ENCODE results near the gene SNCAIP.
"Not testable (repeated sequence)": the region's sequence is repeated elsewhere in the genome, so short reads cannot be mapped to it uniquely, and the experiment has no call there.

The SNCAIP gene

DNA sequence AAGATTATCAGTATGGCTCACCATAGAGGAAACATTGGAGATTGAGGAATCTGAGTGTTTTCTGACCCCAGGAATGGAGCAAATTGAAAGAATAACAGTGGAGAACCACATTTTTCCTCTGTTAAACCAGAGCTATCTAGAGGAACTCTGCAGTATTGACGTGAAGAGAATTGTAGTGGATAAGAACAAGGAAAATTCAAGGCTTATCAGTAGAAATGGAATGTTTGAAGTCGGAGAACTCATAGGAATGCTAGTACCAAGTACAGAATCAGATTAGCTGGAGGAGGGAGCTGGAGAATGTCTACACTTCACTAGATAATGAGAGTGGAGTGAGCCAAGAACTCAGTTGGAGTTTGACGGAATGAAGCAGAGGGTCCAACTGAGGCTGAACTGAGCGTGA lies 50.3 kb downstream of the SNCAIP start:
- DNase-seq: no peak

- DNase-seq: no peak
Measured at GRCh38 chr5:122363623-122364022, 51.6 kb downstream of the SNCAIP start.

DNA sequence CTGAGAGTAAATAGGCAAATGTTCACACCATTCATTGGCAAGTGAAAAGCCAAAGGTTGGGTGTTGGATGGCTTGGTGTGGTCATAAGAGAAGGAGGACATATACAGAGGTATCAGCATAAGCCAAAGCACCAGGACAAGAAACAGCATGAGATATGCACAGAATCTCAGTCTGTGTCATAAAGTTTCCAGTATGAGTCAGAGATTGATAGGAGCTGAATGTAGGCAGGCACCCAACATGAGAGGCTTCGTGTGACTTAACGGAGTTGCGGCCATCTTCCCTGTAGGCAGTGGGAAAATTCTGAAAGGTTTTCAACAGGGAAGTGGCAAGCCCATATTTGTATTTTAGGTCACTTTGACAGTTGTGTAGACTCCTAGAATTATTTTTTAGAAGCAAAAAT lies 54.5 kb downstream of the SNCAIP start:
- no peak for DNase-seq

GRCh38 chr5:122367456-122367855 lies 55.4 kb downstream of the SNCAIP start:
- no peak for DNase-seq

DNA sequence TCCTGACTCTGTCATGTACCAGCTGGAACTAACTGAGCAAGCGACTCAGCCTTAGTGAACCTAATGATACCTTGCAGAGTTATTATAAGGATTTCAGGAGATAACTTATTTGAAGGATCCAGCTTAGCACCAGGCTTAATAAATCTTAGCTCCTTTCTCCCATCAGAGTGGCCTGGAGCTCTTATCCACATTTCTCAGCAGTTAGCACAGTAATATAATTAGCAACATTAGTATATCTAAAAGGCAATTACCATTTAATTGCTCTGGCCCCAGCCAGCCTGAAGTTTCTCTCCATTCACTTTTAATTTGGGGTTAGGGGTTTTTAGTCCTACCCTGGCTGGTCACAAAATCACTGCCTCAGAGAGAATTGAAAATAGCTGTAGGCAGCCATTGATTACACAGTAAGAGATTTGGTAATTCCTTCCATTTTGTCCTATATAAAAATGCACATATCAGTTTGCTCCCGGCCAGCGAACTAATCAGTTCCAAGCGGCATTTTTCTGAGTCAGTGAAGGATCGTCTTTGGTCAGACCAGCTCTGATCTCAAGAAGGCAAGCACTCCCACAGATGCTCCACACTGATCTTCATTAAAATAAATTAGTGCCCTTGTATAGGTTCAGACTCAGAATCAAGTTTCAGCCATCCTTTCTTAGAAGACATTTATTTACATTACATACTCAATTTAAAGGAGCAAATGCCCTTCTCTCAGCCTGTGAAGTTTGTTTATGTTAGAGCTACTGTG lies 56.6 kb downstream of the SNCAIP start:
- DNase-seq: no peak

- no peak for DNase-seq
Measured at GRCh38 chr5:122369253-122369815, 57.3 kb downstream of the SNCAIP start.

DNA sequence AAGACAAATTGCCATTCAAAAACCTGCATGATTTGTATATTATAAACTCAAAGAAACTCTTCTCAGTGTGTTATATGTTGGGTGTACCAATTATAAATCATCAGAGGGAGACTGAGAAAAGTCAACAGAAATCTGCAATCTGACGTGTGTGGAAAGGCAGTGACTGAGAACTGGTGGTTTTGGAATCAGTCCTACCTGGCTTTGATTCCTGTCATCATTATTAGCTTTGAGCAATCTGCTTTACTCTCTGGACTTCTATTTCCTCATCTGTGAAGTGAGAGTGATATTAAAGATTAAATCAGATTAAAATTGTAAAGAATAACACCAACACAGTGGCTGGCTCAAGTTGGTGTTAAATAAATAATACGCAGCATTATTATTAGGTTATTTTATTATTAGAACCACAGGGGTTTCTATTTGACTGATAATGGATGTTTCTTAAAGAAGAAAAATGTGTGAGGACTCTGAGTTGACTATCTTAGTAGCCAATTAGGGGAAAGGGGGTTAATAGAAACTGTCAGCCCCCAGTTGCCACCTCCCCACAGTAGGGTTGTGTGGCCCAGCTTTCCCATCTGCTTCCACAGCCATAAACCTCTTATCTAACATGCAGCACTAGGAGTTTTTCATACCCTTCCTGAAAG lies 59.6 kb downstream of the SNCAIP start:
- no peak for DNase-seq

DNA sequence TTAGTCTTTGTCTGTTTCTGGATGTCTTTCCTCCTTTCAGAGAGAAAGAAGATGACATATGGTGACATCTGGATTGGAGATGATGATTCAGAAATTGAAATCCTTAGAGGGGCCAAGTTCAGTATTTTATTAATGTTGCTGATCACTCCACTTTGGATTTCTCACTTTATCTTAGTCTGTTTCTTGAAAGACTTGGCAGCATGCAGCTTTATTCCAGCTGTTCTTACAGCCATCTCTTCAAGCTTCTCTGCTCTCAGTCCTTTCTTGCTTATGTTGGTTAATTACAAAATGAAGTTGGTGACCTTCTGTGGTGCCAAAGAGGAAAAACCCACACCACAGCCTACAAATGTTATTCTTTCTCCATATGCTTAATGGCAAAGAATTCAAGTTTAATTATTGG lies 62.1 kb downstream of the SNCAIP start:
- no peak for DNase-seq

DNA sequence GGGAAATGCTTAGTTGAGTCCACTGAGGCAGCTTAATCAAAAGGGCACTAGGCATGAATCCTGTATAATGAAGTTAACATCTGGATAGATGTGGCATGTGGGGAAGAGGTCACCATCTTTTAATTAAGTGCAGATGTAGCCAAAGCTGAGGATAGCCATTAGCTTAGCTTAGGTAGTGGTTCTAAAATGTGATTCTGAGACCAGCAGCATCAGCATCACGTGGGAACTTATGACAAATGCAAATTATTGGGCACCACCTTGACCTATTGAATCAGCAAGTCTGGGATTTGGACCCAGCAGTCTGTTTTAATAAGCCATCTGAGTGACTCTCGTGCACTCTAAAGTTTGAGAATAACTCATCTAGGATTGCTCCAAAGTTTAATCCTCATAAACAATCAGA lies 63.8 kb downstream of the SNCAIP start:
- no peak for DNase-seq

GRCh38 chr5:122376250-122376649 lies 64.2 kb downstream of the SNCAIP start:
- no peak for DNase-seq

GRCh38 chr5:122377026-122377425 lies 65.0 kb downstream of the SNCAIP start:
- no peak for DNase-seq

GRCh38 chr5:122382938-122383337 lies 70.9 kb downstream of the SNCAIP start:
- DNase-seq: not testable (repeated sequence)

DNA sequence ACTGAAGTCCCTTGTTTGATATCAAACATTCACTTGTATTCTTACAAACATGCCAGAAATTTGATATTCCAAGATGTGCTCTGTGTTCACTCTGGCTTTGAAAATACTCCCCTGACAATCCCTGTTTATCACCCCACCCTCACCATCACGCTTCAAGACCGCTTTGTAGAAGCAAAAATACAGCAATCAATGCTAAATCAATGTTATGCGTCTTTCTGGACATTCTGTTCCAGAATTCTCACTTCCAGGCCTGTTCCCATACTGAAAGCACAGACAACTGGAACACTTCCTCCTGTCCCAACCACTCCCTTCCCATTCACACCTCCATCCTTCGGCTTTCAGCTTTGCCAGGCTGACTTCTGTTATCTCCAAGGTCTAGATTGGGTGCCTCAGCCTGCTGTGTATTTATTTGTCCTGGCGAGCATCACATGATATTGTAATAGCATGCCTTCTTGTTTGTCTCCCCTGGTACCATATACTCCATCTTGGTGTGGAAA lies 72.8 kb downstream of the SNCAIP start:
- DNase-seq: no peak

GRCh38 chr5:122385286-122385685 lies 73.2 kb downstream of the SNCAIP start:
- no peak for DNase-seq

GRCh38 chr5:122385808-122386207 lies 73.8 kb downstream of the SNCAIP start:
- DNase-seq: no peak

GRCh38 chr5:122390154-122390553 lies 78.1 kb downstream of the SNCAIP start:
- DNase-seq: no peak

- no peak for DNase-seq
Measured at GRCh38 chr5:122390694-122391093, 78.7 kb downstream of the SNCAIP start.

DNA sequence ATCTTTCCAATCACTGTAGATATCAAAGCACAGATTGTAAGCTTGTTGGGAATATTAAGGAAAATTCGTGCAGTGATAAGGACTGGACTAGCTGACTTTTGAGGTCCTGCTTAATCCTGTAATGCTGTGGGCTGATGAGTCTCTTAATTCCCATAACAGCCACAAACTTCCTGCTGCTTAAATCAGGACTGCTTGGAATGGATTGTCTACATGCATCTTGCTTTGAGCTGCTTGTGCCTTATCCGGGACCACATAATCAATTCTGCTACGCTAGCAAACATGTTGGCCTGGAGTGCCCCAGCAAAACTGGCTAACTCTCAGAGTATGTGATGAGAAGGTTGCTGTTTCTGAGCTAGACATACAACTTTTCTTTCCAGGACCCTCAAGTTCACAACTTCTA lies 79.6 kb downstream of the SNCAIP start:
- no peak for DNase-seq

GRCh38 chr5:122392224-122392623 lies 80.2 kb downstream of the SNCAIP start:
- DNase-seq: no peak

DNA sequence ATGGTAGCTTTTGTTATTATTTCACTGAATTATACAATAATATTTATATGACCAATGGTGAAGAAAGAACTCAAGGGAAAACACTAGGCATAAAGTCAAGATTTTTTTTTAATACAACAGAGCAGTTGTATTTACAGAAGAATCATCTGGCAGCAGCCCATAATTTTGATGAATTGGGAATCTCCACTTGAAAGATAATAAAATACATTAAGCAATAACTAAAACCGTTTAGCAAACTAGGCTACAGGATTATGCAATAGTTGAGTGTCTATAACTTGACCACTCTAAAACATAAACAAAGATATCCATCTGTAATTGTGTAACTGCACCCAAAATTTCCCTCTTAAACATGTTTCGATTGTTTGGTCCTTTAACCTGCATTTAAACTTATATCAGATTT lies 80.8 kb downstream of the SNCAIP start:
- DNase-seq: no peak

DNA sequence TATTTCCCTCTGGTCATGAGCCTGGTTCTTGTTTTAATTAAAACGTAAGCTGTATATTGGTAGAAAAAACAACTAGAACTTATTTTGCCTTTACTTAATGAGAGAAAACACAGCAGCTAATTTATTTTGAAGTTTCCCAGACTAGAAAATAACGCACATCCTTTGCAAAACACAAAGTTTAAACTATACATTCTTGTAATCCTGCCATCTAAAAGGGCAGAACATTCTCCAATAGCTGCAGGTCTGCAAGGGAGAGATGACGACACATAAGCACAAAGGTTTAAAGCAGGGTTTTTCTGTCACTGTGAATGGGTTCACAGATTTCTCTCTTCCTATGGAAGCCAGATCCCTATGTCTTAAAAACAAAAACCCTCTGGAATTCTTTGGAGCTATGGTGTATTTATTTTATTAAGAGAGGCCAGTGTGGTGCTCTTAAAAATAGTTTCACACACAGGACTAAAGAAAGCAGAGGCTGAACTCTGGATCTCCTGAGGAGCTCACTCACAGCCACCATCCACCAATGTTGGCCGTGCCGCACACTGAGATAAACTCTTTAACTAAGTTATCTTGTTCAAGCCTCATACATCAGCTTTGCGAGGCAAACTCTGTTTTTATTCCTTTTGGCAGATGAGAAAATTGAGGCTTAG lies 82.4 kb downstream of the SNCAIP start:
- no peak for DNase-seq

GRCh38 chr5:122398016-122398415 lies 86.0 kb downstream of the SNCAIP start:
- DNase-seq: no peak

GRCh38 chr5:122400341-122400740 lies 88.3 kb downstream of the SNCAIP start:
- DNase-seq: no peak

- DNase-seq: no peak
Measured at GRCh38 chr5:122400938-122401337, 88.9 kb downstream of the SNCAIP start.
